ENCODE data around the gene SMC6. TPM values are rescaled to one million over a fixed set of nuclear protein-coding genes. Genes with fewer than 3 reads are reported as not detected.

SMC6 gene
- polyA plus RNA-seq, 1 experiment: 18.3 TPM

DNA sequence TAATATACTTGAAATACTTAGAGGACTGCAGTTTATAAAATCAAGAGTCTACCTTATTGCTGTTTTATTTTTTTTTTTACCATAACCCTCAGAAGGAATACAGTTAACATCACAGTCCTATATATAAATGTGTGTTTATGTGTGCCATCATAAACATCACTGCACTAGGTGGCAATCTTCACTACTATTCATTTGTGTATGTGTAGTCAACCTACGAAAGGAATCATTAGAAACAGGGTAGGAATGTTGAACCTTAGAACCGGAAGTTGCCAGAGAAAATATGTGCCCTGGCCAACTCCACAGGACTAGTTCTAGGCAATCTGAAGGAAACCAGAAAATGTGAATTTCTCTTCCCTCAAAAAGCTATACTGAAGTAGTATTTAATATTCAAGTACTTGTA is 3.7 kb upstream of the SMC6 start:
- TF ChIP-seq CTCF (IDR thresholded peaks at IDR 0.05; ENCODE audit: low read depth, low read length): no peak
- ChIA-PET POLR2A (no interaction called here), CTCF (interaction anchor here (0.6 to 2.8 kb wide), 4 partner anchors 10 to 86 kb away, joined by 4 to 18 read pairs (median 4); no protein-coding TSS in a partner anchor)
- Histone ChIP-seq H3K27ac (ENCODE audit: low read depth, low read length) (no peak overlapping the region), H3K4me3 (ENCODE audit: low read depth, low read length) (no peak overlapping the region), H3K9me3 (ENCODE audit: control insufficient read depth, insufficient read depth, low read length) (peaks cover 3% of the 10 kb centered on the region; the same call in 1 of the 2 replicates), H3K27me3 (ENCODE audit: control insufficient read depth, insufficient read depth, low read length) (no peaks in the 10 kb centered on the region)
- DNase-seq (ENCODE audit: low read depth, low spot score): no peak

DNA sequence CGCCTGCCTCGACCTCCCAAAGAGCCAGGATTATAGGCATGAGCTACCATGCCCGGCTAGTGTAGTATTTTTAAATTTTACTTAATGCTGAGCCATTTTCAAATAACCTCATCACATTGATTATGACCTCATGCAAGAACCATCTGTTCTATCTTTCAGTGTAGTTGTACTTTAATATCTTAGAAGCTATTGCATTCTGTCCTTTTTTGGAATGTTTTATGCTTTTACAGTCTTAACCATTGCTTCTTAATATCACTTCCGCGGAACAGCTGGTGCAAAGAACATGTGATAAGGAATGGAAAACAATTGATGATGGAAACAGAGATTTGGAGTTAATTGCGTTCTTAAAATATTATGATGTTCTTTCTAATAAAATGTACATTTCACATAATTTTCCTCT is 3.1 kb upstream of the SMC6 start:
- no peak for DNase-seq (ENCODE audit: low read depth, low spot score)
- H3K27me3 ChIP-seq (ENCODE audit: control insufficient read depth, insufficient read depth, low read length): no peaks in the 10 kb centered on the region
- peaks cover 3% of the 10 kb centered on the region; the same call in 1 of the 2 replicates for H3K9me3 ChIP-seq (ENCODE audit: control insufficient read depth, insufficient read depth, low read length)
- TF ChIP-seq CTCF (IDR thresholded peaks at IDR 0.05; ENCODE audit: low read depth, low read length): no peak
- no peak overlapping the region for H3K27ac ChIP-seq (ENCODE audit: low read depth, low read length)
- CTCF ChIA-PET: interaction anchor here (1.0 to 2.8 kb wide), 3 partner anchors 11 to 85 kb away, joined by 4 to 18 read pairs (median 5); no protein-coding TSS in a partner anchor
- POLR2A ChIA-PET: no interaction called here
- no peak overlapping the region for H3K4me3 ChIP-seq (ENCODE audit: low read depth, low read length)

DNA sequence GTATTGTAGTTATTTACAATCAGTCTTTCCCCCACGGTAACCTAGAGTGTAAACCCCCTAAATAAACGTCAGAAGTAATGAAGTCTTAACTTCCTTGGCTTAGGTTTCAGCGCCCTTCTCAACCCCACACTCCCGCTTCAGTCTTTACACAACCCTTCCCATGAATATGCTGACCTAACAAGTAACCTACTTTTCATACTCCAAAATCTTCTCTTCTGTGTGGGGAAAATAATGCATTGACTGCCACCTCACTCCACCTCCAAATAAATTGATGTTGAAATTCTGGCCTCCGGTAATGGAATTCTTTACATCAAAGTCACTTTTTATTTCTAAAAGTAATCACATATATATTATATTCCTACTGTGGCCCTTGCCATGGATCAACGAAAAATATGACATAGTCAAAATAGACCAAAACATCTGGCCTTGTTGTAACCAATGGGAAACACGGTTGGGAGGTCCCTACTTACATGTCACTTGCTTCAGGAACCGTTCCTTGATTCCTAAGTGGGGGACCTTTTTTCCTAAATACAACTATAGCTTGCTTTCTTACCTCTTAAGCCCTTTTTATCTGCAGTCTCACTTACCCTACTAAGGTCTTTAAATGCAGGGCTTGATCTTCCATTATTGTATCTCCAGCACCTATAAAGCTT is 1.3 kb upstream of the SMC6 start:
- Histone ChIP-seq H3K27ac (ENCODE audit: low read depth, low read length) (peak overlapping the region; percentile 99), H3K27me3 (ENCODE audit: control insufficient read depth, insufficient read depth, low read length) (no peaks in the 10 kb centered on the region), H3K9me3 (ENCODE audit: control insufficient read depth, insufficient read depth, low read length) (peaks cover 3% of the 10 kb centered on the region; the same call in 1 of the 2 replicates), H3K4me3 (ENCODE audit: low read depth, low read length) (peak overlapping the region; percentile 92)
- DNase-seq (ENCODE audit: low read depth, low spot score): no peak
- no peak for TF ChIP-seq CTCF (IDR thresholded peaks at IDR 0.05; ENCODE audit: low read depth, low read length)
- ChIA-PET POLR2A (interaction anchor here (0.6 to 1.1 kb wide), 3 partner anchors 13 to 56 kb away, joined by 3 to 5 read pairs (median 4); no protein-coding TSS in a partner anchor), CTCF (interaction anchor here (1.1 to 2.8 kb wide), 2 partner anchors 35 to 623 kb away, joined by 3 to 18 read pairs; no protein-coding TSS in a partner anchor)

GRCh38 chr2:17752892-17753802 is 463 bp downstream of the SMC6 start:
- no peak for DNase-seq (ENCODE audit: low read depth, low spot score)
- Histone ChIP-seq H3K27ac (ENCODE audit: low read depth, low read length) (peak overlapping the region; percentile 62), H3K9me3 (ENCODE audit: control insufficient read depth, insufficient read depth, low read length) (peaks cover 3% of the 10 kb centered on the region; the same call in 1 of the 2 replicates), H3K27me3 (ENCODE audit: control insufficient read depth, insufficient read depth, low read length) (no peaks in the 10 kb centered on the region), H3K4me3 (ENCODE audit: low read depth, low read length) (peak overlapping the region; percentile 92)
- POLR2A ChIA-PET: interaction anchor here (0.6 to 0.9 kb wide), 3 partner anchors 74 to 452 kb away, joined by 5 to 6 read pairs (median 6); no protein-coding TSS in a partner anchor
- TF ChIP-seq CTCF (IDR thresholded peaks at IDR 0.05; ENCODE audit: low read depth, low read length): no peak
- CTCF ChIA-PET: interaction anchor here (0.6 to 1.9 kb wide), 2 partner anchors 34 to 230 kb away, joined by 3 to 7 read pairs; no protein-coding TSS in a partner anchor
